HG03097 (cell line): ENCODE data around the gene INO80B.

Source experiments
- ATAC-seq: cut with Tn5 transposase; IDR thresholded peaks from one replicate; pipeline ENCODE4 v1.9.1; 2021; ENCODE audit not compliant: unreplicated experiment, low FRiP score

INO80B gene

DNA sequence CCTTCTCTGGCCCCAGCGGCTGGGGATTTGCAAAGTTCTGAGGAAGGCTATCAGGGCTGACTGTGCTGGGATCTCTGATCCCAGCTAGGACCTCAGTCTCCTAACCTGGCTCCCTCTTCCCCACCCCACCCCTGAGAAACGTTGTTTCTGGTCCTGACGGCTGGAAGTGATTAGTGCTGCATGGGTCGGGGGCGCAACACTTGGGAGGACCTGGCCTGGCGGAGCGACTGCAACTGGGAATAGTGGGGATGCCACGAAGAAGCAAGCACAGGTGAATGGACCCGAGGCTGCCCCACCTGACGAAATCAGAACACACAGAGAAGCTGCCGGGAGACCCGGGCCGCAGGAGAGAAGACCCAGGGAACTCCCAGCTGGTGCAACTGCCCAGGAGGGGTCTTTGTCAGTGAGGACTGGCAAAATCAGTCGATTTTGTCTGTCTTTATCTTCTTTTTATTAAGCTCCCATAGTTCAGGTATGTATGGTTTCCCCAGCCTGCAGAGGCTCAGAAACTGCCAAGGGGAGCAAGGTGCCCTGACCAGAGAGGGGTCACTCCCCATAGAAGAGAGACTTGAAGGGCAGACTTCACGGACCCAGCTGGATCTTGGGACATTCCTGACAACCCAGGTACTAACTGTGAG, 45.2 kb downstream of the INO80B start:
- no peak for ATAC-seq

DNA sequence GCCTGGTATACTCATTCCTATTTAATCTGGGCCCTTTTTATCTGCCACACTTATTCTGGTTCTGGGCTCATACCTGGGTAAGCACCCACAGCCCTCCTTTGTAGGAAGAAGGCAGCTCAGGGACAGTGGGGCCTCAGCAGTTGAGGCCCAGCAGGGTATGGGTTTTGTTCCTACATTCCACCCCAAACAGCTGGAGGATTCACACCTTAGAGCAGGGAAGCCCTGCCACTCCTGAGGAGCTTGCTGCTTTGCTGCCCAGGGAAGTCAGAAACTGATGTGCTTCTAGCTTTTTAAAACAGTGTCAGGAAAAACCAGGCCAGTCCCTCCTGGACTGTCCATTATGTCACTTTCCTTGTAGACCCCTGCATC, 45.7 kb downstream of the INO80B start:
- ATAC-seq: no peak

DNA sequence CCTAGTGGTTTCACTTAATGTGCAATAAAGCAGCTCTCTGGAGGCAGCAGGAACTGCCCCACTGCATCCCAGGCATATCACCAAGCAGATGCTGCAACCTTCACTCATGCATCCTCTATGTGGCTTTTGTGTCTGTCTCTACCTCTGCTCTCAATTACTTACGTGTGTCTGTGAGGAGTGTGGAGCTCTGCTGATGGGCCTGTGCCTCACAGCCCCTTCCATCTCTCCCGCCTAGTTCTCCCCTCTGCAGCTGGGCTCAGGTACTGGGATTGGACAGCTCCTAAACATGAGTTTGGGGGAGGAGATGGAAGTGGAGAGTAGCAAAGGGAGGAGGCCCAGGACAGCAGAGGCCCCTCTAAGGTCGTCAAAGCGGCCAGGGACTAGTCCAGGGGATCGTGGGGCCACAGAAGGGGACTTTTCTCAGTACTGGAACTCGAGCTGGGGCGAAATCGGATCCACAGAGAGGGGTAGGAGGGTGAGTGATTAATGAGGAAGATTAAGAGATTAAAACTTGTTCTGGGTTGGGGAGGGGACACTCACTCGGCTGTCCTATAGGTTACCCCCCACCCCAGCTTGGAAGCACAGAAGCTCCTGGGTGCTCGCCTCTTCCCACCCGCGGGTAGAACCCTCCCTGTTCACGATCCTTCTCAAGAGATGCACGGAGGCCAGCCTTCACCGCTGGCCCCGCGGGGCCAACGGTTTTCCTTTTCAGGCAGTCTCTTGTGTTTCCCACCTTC, 46.6 kb downstream of the INO80B start:
- ATAC-seq: no peak

DNA sequence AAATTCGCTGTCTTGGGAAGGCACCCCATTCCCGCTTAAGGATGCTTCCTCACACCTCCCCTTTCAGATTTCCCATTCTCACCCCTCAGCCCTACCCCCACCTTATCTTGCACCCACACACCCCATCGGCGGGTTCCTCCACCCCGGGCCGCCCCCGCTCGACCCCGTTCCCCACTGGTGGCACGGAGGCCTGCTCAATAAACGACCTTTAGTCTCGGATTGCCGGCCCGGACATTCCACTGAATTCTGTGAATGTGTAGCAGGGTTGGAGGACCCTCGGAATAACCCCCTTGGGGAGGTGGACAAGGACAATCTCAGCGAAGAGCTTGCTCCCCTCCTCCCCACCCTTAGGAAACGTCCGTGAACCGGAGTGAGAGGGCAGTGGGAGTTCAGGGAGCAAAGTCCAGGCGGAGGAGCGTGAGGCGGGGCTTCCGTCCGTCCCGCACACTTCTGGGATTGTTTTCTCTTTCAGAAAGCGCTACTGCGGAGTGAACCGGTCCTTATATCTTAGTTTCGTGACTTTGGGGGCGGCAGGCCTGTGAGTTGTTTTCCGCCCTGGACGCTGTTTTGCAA, 47.3 kb downstream of the INO80B start:
- no peak for ATAC-seq

DNA sequence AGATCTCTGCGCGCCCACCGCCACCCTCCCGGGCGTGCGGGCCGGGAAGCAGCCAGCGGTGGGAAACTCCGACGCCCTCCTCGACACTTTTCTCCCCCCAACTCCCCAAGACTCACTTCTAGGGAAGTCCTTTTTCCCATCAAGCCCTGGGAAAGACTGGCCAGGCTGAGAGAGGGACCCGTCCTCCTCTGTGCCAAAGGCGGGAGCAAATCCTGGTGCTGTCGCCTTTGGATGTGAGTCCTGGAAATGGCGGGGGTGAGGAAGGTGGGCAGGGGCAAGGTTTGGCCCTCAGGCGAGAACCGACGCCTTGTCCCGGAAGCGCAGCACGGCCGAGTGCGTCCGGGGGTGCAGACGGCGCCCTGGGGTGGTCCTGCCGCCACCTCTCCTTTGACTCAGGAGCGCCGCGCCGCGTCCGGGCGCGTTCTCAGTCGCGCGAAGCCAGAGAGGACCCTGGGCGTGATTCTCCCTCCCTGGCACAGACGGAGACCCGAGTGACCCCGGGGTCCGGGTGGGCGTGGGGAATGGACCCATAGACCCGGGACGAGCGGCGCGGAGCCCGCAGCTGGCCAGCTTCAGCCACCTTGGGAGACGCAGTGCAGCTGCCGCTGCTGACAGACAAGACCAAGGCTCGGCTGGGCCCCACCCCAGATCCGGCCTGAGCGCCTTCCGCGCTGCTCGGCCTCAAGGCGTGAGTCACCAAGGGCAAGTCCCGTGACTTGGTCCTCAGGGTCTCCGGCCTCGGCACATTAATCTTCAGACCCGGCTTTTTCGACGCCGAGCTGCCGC, 48.0 kb downstream of the INO80B start:
- peak; percentile 35 for ATAC-seq

DNA sequence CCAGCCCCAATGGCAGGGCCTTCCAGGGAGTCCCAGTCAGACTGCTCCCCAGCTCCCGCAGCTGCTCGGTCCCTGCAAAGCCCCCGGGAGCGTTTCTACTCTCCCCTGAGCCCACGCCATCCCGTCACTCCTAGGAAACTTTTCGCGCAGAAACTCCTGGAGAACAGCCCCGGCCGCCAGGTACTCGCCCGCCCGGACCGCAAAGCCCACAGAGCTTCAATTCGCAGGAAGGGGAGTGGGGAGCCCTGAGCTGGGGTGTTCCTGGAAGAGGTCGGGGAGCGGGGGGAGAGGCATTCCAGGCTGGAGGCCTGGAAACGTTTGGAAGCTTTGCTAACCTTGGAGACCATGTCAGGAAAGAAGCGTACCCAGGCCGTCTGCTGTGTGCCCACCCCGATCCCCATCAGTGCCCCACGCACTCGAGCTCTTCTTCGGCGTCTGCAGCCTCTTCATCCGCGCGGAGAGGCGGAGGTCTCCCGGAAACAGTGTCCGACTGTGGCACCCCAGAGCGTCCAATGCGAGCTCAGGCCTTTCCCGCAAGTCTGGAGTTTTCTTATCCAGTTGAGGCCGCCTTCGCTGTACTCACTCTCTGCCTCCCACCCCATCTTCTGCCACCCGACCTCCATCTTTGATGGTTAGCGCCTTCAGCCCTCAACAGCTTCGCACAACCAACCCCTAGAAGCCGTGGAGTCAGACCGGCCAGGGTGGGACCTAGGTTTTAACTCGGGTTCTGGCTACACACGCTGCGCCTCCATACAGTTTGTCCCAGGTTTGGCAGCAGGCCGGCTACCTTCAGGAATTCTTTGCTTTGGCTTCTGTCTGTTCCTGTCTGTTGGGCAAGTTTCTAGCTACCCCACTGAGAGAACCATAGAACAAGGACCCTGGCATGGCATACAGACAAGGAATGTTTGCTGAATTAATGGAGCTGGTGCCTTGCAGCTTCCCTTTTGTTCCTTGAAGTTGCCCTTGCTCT, 48.9 kb downstream of the INO80B start:
- ATAC-seq: no peak

DNA sequence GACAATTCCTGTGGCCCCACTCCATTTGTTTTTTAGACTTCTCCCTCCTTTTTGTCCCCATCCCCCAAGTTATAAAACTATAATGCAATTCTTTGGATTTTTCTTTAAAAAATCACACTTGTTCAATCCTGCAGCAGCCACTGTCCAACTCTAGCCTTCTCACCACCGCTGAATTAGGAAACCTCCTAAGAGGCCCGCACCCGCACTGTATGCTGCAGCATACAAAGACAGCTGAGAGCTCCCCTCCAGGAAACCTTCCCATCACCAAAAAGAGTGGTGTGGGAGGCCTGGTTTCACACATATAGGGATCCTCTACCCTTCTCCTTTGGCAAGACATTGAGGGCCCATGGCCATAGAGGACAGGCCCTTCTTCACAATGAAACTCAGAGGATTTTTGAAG, 49.7 kb downstream of the INO80B start:
- ATAC-seq: no peak

DNA sequence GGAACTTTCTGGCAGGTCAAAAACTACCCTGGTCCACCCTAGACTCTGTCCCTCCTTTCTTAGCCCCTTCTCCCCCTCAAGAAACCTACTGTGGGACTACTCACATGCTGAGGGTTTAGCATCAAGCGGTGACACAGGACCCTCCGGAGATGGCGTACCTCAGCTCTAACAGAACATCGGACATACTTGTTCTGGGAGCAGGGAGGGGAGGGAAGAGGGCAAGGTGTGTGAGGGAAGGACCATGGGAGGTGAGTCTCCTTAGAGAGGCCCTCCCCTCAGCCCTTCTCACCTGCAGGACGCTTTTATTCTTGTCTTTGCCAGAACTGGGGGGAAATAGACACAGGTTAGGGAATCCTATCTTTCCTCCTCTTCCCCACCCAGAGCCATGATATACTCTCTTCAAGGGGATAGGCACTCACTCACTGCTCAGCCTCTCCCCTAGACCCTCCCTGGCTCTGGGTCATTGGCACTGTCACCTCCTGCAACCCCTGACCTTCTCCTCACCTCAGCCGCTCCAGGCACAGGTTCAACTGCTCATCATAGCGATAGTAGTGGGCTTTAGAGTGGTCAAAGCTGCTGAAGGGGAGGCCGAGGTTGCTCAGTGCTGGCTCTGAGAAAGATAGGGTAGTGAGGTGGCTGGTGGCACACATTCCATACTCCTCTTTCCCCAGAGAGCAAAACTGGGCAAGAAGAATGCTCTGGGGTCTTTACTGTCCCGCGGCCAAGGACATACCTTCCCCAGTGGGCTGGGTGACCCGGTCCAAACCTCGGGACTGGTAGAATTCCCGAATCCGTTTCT, 50.8 kb downstream of the INO80B start:
- ATAC-seq: no peak

DNA sequence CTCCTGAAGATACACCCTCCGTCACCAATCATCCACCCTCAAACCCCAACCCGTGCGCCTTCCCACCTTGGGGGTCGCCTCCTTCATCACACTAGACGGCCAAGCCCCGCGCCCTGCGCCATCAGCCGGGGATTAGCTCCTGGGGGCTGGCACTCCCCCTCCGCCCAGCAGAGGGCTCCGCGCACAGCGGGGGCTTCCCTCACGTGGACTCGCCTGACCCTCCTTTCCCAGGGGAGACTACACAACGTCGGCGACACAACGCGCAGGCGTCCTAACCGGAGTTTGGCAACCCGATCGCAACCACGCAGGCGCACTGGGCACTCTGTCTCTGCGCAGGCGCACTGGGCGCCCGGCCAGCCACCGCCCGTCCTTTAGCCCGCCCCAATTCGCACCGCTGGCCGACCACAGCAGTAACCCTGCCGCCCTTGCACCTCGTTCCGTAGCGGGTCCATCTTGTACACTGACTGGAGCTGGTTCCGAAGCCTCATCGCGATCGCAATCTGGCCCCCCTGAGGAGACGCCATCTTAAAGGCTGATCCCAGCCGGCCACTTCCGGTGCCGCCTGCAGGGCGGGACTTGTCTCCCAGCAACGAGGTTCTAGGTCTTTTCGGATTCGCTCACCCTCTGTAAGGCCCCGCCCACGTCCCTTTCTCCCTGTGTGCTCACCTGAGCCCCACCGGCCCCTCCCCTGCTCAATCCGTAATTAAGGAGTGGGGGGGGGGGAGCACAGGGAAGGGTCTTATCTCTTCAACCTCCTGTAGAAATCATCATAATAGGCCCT, 52.4 kb downstream of the INO80B start, which contains the start of gene PCGF1:
TSS of gene PCGF1 (minus strand) at position 551 of the 781 bp plus-strand sequence. CDS start at position 524, 27 bp downstream.
- peak; percentile 79 for ATAC-seq
